ENCODE measurements around the gene LIMA1.

The LIMA1 gene

DNA sequence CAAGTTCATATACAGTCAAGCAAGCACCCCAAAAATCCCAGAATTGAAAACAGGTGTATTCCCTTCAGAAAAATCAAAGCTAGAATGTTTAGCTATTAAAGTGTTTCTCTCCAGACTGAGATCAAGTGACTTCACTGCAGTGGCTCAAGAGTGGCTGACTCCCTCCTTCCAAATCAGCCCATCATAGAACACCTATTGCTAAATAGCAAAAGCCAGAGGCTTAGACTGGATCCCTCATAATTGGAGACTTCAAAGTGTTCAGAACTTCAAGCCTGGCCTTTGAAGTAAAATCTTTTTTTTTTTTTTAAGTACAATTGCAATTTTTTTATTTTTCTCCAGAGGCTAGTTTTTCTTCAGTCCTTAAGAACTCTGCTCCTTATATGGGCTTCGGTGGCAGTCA is 66.1 kb downstream of the LIMA1 start:
- DNase-seq (ENCODE audit: low spot score), result no peak

DNA sequence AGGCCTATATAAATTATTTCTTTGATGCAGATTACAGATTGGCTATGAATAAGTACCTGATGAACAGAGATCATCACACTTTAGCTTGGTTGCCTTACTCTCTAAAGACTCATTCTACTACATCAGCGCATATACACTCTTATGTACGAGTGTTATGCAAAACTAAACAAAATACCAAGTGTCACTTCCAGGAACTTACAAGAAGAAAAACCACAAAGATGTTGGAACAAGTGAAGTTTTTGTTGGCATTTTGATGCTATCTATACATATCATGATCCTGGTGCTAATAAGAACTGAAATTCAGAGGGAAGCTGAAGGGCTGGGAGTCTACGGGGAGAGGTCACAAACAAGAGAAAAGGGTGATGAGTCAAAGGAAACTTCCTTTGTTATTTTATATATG is 68.3 kb downstream of the LIMA1 start:
- DNase-seq (ENCODE audit: low spot score), result no peak

DNA sequence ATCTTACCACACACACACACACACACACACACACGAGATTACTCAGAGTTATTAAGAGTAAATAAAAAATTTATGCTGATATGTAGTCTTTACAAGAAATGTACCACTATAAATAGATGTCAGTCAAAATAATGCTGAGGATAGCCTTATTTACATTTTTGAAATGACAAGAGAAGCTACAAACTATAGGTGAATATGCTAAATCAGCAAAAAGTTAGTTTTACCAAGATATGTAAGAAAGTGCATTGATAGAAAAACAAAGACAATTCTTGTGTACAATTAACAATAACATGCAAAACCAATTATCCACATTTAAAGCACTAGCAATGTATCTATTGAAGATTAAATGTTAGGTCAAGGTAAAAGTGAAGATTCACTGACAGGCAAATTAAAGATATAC is 69.3 kb downstream of the LIMA1 start:
- no peak for DNase-seq (ENCODE audit: low spot score)

DNA sequence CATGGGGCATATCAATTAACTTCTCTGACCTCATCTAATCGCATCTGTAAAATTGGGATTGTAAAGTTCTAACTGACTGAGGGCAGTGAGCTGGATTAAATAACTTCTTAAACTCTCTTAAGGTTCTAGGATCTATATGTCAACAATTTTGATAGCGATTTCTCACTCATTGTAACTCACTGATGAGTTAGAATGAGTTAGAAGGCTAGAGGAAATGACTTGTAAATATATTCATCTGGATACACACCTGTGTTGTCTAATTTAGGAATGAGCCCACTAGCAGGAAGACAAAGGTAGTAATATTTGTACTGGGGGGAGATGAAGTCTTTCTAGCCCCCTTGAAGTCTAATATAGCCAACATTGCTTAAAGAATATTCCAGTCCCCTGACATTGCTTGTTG is 69.9 kb downstream of the LIMA1 start:
- no peak for DNase-seq (ENCODE audit: low spot score)

DNA sequence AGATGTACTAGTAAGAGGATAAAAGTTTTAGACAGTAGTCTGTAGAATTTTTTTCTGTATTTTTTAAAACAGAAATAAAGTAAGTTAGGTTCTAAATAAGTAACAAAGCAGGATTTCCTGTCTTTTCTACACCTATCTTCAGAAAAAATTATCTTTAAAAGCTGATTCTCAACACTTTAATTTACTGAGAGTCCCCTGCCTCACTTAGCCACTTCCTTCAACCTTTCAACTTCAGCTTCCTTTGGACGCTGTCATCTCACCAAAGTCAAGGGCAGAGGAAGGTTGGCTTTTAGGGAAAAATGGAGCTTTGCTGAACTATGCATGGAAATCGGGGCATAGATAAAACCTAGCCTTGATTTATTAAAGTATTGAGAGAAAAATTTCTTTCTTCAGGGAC is 71.3 kb downstream of the LIMA1 start:
- DNase-seq (ENCODE audit: low spot score), result no peak

DNA sequence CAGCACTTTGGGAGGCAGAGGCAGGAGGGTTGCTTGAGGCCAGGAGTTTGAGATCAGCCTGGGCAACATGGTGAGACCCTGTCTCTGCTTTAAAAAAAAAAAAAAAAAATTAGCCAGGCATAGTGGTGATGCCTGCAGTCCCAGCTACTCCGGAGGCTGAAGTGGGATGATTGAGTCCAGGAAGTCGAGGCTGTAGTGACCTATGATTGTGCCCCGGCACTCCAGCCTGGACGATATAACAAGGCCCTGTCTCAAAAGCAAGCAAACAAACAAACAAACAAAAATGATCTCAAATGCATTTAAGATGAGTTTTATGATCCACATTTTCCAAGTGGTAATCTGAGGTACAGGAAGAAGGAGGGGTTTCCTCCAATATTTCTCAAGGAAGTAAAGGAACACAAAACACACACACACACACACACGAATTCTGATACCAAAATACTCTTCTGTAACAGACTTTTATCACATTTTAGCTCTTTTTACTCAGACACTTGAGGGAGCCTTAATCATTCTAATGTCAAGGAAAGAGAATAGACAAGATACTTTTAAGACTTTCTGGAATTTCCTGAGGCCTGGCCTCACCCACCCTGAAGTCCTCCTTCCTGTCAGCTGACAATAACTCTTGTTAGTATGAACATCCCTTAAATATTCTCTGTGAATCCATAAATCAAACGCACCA is 71.8 kb downstream of the LIMA1 start:
- DNase-seq (ENCODE audit: low spot score), result no peak

DNA sequence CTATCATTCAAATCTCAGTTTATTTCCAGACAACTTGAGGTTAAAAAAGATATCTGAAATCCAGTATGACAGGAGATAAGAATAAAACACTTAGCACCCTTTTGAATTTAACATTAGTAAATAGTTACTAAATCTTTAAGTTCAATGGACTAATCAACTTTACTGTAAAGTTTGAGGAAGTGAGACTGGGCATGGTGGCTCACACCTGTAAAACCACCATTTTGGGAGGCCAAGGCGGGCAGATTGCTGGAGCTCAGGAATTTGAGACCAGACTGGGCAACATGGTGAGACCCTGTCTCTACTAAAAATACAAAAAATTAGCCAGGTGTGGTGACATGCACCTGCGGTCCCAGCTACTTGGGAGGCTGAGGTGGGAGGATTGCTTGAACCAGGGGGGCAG is 75.9 kb downstream of the LIMA1 start:
- DNase-seq (ENCODE audit: low spot score), result no peak

DNA sequence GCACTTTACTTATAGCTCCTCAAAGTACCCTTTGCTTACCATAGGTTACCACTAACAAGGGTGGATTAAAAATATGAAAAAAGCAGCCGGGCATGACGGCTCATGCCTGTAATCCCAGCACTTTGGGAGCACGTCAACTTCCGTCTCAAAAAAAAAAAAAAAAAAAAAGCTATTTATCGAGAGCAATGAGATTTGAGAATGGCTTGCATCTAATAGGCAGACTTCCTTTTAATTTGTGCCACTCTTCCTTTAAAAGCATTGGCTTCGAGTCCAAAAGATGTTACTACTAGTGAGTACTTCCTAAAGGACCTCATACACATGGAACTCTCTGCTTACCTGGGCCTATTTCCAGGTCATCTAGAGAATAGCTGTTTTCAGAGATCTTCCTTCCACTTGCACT is 77.7 kb downstream of the LIMA1 start:
- DNase-seq (ENCODE audit: low spot score), result no peak

DNA sequence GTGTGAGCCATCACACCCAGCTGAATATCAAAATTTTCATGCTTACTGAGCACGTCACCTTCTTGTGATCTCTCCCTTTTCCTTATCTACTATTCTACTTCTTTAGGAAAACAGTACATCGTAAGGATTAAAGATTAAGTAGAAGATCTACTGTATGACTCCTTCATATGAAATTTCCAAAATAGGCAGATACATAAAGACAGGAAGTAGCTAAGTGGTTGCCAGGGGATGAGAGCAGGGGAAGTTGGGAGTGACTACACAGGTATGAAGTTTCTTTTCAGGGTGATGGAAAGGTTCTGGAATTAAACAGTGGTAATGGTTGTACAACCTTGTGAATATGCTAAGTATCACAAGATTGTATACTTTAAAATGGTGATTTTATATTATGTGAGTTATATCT is 79.6 kb downstream of the LIMA1 start:
- no peak for DNase-seq (ENCODE audit: low spot score)

DNA sequence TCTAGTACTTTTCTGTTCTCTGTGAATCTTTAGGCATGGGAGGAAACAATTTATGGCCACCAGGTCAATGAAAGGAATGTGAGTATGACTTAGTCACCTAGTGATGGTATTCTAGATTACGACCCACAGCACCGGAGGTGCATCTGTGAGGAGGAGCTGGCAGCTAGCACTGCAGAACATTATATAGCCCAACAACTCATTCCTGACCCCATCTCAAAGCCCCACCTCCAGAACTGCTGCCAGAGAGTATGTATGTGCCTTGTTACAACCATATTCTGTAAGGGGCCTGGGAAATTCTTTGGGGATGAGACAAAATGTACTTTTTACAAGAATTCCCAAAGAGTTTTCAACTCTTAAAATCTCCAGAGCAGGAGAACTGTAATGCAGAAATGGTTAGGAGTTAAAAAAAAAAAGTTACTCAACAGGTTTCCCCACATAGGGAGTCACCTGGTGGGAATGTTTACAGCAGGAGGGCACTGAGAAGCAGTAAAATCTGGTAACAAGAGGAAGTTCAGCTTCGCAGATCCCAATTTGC is 81.3 kb downstream of the LIMA1 start:
- no peak for DNase-seq (ENCODE audit: low spot score)

DNA sequence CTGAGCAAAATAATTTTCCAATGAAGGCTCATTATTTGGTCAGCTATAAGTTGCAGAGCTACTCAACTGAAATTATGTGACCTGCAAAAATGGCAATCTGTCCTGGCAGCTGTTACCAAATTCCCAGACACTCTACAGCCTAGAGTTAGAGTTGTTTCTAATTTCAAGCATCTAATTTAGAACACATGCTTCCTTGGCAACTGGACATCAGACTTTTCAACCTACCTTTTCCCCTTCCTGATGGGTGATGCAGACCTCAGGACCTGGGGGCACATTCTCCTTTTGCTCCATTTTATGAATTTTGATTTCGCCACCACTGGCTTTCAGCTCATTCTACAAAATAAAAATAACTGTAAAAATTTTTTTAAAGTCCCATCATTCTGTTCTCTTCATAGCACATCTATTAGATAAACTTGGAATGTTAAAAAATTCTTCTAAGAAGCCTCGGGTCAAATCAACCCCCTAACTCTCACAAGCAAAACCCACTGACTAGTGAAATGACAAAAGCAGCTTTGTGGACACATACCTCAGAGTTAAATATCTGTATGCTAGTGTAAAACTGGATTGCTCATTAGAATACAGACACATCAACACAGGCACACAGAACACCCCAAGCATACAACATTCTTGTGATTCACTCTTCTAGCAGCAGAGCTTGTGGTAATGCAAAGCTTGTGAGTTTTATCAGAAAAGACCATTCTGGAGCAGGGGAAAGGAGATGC is 82.6 kb downstream of the LIMA1 start:
- DNase-seq (ENCODE audit: low spot score), result no peak

DNA sequence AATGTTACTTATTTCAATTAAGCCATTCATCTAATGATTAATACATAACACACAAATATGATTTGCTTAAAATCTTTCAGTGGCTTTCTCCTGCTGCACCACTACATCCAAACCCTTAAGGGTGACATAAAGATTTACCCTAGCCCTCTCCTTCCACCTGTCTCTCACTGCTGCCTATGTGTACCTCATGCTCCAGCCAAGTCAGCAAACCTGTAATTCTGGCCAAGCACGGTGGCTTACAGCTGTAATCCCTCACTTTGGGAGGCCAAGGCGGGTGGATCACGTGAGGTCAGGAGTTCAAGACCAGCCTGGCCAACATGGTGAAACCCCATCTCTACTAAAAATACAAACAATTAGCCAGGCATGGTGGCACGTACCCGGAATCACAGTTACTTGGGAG is 84.5 kb downstream of the LIMA1 start:
- no peak for DNase-seq (ENCODE audit: low spot score)

DNA sequence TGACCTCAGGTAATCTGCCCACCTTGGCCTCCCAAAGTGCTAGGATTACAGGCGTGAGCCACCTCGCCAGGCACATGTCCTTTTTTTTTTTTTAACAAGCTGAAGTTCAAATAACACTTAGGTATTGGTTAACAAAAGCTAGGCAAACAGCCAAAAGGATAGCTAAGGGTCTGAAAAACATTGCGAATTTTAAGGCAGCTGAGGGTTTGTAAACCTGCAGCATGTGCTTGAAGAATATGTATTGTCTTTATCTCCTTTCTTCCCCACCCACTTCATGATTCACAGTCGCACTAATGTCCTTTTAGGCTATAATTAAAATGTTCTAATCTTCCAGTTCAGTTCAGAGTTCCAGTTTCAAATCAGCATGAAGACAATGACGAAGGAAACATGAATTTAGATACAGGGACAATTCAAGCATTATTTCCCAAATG is 86.0 kb downstream of the LIMA1 start:
- no peak for DNase-seq (ENCODE audit: low spot score)

DNA sequence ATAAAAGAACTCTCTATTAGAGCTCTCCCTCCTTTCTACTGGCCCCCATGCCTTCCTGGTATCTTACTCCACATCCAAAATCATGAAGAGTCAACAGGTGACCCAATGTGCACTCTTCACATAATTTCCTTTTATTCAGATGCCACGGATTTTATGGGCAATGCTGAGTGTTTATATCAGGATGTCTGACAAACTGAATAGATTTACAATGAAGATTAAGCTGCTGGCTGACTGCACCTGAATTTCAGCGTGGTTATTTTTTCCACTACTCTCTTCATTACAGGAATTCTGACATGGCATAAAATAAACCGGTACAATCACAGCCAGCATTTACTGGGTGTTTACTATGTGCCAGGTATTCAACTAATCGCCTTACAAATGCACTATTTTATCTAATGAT is 86.8 kb downstream of the LIMA1 start:
- DNase-seq (ENCODE audit: low spot score), result no peak

DNA sequence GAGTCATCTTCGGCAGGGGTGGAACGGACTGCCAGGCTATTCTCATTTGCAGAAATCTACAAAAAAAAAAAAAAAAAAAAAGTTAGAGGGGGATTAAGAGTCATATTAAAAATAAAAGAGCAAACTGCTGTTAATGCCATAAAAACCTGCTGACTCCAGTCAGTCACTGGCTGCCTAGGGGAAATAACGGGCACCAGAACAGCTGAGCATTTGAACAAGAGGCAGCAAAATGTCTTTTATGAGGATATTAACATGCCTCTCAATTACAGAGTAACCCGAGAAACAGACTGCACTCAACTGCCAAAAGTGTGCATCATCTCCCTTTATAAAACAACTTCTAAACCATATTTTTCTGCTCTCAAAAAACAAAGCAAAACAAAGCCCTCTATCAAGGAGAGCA is 87.5 kb downstream of the LIMA1 start:
- no peak for DNase-seq (ENCODE audit: low spot score)

DNA sequence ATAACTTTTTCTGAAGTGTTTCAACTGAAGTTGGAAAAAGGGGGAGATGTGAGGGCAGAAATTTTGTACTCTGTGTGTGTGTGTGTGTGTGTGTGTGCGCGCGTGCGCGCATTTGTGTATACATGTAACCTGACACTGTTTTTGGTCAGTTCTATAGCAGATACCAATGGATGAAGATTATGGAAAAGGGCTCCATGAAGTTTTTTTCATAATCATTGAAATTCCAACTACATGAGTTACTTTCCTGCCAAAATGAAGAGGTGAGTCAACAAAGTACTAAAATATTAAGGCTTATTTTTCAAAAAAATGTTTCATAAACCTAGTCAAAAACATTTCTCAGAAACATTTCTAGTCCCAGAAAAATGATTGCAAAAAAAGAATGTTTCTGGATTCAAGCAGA is 90.4 kb downstream of the LIMA1 start:
- DNase-seq (ENCODE audit: low spot score), result no peak

DNA sequence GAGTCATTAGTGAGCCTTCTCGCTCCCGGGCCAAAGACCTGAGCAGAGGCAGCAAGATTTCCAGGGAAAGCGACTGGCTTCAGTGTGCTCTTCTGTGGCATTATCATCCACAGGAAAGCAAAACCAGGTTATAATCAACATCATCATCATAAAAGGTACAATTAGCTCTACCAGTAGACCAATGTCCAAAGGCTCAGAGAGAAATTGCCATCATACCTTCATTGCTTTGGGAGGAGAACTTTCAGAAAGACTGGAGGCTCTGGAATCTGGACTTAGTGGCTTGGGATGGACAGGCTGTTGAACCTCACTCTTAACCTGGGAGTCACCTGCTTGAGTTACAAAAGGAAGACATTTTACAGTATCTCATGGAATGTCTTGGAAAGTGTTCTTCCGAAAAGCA is 91.1 kb downstream of the LIMA1 start:
- DNase-seq (ENCODE audit: low spot score), result no peak

DNA sequence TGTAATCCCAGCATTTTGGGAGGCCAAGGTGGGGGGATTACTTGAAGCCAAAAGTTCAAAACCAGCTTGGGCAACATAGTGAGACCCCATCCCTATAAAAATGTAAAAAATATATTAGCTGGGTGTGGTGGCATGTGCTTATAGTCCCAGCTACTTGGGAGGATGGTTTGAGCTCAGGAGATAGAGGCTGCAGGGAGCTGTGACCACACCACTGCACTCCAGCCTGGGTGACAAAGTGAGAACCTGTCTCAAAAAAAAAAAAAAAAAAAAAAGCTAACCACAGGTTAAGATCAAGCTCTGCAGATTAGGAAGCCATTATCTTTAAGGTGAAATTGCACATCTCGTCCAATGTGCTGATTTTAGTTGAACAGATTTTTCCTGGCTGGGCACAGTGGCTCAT is 92.5 kb downstream of the LIMA1 start:
- no peak for DNase-seq (ENCODE audit: low spot score)

DNA sequence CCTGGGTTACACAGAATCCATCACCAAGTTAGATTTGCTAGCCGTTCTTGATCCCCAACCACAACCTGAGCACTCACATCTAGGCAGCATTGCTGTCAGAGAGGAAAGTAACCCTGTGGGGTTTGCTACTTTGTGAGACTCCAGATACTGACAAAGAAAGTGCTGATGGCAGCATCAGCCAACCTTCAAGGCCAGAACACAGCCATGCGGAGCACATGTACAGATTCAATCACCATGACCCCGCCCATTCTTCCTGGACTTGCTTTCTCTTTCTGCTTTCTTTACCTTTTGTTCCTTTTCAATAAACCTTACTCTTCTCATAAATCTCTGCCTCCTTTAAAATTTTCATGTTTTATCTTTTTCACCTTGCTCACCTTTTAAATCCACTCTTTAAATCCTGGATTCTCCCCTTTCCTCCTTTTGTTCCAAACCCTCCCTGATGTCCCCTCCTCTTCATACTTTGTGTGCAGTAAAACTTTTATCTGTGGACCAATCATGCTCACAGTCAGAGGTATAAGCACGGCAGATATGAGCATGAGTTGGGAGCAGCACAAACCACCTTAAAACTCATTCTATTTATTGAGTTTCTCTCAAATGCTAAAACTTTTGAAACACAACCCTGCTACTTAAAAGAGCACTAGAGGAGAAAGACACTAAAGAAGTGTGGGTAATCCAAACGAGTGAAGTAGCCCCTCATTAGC is 94.3 kb downstream of the LIMA1 start:
- no peak for DNase-seq (ENCODE audit: low spot score)

DNA sequence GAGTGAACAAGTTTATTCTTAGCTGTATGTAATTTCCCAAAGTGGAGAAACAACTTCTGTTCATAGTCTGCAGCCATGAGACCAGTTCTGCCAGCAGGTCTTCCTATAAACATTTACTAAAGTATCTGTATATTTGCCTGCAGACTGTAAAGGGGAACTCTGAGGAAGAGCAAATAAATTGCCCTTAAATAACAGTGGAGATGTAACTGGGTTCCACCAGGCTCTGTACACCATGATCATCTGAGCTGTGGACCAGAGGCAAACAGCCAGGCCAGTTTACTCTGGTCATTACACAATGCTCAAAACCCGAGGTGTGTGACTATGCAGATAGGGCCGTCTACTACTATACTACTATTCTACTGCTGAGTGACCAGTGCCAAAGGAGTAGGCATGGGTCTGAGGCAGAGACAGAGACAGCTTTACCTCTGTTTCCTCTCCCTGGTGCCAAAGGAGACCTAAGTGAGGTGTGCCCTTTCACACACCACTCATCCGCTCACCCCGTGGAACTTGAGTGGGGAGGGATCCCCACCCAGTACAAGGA is 95.0 kb downstream of the LIMA1 start:
- no peak for DNase-seq (ENCODE audit: low spot score)

DNA sequence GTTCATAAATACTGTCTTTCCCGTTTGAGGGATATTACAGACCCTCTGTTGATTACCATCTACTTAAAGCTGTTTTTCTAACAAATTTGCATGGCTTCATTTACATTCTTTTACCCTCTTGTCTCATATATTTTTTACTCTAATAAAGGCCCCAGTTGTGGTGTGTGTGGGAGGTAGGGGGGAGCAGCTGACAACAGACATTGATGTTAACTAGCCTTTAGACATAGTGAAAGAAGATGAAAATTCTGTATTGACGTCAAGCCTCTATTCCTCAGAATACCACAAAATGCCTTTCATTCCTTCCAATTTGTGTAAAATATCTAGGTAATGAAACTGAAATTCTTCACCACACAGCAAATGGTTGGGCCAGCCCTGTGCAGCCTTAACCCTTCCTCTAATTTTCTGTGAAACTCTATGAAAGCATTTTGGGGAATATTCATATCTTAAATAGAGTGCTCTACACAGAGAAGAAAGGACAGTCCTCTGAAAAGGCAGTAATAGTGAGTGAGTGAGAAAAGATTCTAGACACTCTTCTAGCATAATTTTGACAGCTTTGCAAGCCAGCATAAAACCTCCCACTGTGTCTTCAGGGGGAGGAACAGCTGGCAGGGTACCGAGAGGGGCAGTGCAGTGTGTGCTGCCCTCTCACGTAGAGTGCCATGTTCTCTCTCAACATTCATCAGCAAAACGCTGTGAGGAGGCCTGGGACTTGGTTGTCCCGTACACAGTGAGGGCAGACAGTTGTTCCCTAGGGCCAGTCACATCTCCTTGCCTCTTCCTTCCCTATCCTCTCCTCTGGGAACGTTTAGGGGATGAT is 96.0 kb downstream of the LIMA1 start:
- peak; percentile 52 for DNase-seq (ENCODE audit: low spot score)

DNA sequence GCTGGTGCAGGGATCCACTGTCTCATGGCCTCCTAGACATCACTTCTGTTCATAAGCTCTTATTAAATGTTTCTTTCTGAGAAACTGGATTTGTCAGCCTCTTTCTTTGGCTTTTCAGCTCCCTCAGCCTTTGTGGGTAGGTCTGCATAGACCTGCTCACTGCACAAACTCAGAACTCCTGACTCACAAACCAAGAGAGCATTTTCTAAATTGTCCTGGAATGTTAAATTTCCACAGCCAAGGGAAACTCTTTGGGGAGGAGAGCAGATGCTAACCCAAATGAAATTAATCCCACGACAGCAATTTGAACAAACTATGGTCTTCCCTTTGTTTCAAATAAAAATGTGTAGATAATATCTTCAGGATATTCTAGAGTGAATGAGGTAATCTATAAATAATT is 96.6 kb downstream of the LIMA1 start:
- DNase-seq (ENCODE audit: low spot score), result no peak
